Fibroblast of skin of scalp (primary cell): ENCODE measurements around the gene RTN4RL1.

Experiments
- DNase-seq: peaks from one replicate; pipeline ENCODE4 v3.0.0-alpha.2; 2013

RTN4RL1 gene

DNA sequence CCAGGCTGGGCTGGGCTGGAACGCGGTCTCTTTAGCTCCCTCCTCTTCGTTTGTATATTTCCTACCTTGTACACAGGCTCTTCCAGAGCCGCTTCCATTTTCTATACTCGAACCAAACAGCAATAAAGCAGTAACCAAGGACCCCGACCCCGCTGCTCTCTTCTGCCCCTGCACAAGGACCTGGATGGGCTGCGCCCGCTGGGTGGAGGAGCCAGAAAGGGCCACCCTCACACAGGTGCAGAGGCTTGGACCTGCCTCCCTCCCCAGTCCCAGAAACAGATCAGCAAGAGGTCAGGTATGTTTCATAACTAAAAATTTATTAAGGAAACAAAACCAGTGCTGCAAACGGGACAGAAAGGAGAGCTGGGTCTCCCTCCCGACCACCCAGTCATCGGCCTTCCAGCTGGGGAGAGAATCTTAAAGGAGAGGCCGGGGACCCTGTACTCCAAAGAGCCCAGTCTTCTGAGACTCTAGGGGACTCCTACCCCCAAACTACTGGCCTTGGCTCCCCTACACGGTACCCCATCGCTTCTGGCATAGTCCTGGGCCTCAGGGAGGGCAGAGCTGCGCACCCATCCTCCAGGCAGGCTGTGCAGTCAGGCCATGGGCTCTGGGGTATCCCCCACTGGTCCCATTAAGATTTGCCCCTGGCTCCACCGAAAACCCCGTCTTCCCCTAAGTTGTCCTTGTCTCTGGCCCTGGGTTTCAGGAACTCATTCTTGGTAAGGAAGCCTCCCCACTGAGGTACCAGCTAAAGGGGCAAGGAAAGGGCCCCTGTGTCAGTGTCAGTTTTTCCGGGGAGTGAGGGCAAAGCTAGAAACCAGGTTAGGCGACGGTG, 34.6 kb upstream of the RTN4RL1 start:
- no peak for DNase-seq

DNA sequence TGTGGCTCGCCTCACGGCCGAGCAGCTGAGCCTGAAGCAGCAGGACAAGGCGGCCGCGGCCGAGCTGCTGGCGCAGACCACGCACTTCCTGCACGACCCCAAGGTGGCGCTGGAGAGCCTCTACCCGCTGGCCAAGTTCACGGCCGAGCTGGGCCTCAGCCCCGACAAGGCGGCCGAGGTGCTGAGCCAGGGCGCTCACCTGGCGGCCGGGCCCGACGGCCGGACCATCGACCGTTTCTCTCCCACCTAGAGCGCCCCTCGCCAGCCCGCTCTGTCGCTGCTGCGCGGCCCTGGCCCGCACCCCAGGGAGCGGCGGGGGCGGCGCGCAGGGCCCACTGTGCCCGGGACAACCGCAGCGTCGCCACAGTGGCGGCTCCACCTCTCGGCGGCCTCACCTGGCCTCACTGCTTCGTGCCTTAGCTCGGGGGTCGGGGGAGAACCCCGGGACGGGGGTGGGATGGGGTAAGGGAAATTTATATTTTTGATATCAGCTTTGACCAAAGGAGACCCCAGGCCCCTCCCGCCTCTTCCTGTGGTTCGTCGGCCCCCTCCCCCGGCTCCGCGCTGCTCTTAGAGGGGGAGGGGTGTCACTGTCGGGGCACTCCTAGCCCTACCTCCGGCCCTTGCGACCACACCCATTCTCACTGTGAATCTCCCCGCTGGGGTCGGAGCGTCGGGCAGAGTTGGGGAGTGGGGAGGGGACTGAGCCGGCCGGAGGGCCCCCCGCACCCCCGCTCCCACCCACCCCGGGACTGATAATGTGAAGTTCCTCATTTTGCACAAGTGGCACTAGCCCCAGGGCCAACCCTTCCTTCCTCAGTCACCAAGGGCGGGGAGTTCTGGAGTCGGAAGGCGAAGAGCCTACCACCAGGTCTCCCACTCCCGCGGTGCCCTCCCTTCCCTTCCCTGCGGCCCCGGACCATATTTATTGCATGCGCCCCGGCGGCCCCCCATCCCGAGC, 33.7 kb upstream of the RTN4RL1 start:
- DNase-seq = peak; percentile 66

DNA sequence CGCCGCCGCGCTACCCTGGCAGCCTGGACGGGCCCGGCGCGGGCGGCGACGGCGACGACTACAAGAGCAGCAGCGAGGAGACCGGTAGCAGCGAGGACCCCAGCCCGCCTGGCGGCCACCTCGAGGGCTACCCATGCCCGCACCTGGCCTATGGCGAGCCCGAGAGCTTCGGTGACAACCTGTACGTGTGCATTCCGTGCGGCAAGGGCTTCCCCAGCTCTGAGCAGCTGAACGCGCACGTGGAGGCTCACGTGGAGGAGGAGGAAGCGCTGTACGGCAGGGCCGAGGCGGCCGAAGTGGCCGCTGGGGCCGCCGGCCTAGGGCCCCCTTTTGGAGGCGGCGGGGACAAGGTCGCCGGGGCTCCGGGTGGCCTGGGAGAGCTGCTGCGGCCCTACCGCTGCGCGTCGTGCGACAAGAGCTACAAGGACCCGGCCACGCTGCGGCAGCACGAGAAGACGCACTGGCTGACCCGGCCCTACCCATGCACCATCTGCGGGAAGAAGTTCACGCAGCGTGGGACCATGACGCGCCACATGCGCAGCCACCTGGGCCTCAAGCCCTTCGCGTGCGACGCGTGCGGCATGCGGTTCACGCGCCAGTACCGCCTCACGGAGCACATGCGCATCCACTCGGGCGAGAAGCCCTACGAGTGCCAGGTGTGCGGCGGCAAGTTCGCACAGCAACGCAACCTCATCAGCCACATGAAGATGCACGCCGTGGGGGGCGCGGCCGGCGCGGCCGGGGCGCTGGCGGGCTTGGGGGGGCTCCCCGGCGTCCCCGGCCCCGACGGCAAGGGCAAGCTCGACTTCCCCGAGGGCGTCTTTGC, 32.8 kb upstream of the RTN4RL1 start:
- no peak for DNase-seq

DNA sequence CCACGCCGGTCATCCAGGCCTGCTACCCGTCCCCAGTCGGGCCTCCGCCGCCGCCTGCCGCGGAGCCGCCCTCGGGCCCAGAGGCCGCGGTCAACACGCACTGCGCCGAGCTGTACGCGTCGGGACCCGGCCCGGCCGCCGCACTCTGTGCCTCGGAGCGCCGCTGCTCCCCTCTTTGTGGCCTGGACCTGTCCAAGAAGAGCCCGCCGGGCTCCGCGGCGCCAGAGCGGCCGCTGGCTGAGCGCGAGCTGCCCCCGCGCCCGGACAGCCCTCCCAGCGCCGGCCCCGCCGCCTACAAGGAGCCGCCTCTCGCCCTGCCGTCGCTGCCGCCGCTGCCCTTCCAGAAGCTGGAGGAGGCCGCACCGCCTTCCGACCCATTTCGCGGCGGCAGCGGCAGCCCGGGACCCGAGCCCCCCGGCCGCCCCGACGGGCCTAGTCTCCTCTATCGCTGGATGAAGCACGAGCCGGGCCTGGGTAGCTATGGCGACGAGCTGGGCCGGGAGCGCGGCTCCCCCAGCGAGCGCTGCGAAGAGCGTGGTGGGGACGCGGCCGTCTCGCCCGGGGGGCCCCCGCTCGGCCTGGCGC, 32.1 kb upstream of the RTN4RL1 start:
- DNase-seq = no peak

DNA sequence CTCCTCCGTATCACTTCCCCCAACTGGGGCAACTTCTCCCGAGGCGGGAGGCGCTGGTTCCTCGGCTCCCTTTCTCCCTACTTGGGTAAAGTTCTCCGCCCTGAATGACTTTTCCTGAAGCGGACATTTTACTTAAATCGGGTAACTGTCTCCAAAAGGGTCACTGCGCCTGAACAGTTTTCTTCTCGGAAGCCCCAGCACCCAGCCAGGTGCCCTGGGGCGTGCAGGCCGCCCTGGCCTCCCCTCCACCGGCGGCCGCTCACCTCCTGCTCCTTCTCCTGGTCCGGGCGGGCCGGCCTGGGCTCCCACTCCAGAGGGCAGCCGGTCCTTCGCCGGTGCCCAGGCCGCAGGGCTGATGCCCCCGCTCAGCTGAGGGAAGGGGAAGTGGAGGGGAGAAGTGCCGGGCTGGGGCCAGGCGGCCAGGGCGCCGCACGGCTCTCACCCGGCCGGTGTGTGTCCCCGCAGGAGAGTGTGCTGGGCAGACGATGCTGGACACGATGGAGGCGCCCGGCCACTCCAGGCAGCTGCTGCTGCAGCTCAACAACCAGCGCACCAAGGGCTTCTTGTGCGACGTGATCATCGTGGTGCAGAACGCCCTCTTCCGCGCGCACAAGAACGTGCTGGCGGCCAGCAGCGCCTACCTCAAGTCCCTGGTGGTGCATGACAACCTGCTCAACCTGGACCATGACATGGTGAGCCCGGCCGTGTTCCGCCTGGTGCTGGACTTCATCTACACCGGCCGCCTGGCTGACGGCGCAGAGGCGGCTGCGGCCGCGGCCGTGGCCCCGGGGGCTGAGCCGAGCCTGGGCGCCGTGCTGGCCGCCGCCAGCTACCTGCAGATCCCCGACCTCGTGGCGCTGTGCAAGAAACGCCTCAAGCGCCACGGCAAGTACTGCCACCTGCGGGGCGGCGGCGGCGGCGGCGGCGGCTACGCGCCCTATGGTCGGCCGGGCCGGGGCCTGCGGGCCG, 31.4 kb upstream of the RTN4RL1 start:
- peak; percentile 63 for DNase-seq

DNA sequence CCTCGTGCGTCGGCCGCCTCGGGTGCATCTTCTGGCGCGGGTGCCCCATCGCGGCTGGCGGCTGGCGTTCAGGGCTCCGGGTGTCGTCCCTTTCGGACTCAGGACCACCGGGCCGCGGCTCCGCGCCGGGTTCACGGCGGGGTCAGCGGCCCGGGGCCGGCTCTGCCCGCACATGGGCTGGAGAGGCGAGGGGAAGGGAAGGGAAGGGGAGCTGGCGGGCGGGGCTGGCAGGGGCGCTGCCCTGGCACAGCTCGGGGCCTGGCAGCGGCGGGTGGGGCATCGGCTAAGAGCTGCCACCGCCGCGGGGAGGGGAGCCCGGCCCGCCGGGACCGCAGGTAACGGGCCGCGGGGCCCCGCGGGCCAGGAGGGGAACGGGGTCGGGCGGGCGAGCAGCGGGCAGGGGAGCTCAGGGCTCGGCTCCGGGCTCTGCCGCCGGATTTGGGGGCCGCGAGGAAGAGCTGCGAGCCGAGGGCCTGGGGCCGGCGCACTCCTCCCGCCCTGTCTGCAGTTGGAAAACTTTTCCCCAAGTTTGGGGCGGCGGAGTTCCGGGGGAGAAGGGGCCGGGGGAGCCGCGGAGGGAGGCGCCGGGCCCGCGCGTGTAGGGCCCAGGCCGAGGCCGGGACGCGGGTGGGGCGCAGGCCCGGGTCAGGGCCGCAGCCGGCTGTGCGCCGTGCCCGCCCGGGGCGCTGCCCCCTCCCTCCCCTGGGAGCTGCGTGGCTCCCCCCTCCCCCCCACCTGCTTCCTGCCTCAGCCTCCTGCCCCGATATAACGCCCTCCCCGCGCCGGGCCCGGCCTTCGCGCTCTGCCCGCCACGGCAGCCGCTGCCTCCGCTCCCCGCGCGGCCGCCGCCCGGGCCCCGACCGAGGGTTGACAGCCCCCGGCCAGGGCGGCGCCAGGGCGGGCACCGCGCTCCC, 30.4 kb upstream of the RTN4RL1 start:
- DNase-seq = peak; percentile 63

DNA sequence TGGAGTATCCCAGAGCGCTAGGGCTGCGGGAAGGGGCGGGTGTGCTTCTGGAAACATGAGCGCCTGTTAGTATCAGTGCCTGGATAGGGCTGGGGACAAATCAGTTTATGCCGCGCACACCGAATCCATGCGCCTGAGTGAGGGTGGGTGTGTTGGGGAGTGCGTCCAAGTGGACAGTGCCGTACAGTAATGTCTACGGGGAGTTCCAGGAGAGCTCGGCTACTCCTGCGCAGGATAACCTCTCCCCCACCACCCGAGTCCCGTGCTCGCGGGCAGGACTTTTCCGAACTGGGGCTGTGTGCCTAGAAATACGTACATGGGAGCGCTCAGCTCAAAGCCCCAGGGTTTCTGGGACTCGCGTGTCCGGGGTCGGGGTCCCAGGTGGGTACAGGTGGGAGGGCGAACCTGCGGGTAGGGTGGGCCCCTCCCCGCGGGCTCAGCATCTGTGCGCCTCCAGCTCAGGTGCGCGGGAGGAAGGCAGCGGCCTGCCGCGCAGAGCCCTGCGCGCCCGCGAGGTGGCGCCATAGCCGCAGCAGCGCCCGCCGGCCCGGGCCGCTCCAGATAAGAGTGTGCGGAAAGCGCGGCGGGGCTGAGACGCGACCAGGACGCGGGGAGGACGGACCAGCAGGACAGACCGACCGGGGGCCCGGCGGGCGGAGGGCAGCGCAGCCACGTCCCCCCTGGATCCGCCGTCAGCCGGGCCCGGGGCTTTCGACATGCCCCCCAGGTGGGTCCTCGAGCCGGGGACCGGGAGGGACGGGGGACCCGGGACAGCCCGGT, 29.6 kb upstream of the RTN4RL1 start, which contains the start of gene HIC1:
TSS of gene HIC1 (plus strand) at position 592 of the 780 bp plus-strand sequence. CDS start 1,588 bp downstream, outside the sequence.
- DNase-seq = peak; percentile 83

DNA sequence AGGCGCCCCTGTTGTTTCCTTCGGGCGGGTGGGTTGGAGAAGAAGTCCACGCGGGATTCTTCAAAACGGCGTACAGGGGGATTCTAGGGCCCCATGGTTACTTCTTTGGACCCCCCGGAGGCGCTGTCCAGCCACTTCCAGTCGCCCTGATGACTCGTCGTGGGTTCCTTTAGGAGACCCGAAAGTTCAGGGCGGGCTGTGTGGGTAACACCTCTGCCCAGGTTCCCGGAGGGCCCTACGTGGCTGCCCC, 29.1 kb upstream of the RTN4RL1 start:
- DNase-seq = no peak

DNA sequence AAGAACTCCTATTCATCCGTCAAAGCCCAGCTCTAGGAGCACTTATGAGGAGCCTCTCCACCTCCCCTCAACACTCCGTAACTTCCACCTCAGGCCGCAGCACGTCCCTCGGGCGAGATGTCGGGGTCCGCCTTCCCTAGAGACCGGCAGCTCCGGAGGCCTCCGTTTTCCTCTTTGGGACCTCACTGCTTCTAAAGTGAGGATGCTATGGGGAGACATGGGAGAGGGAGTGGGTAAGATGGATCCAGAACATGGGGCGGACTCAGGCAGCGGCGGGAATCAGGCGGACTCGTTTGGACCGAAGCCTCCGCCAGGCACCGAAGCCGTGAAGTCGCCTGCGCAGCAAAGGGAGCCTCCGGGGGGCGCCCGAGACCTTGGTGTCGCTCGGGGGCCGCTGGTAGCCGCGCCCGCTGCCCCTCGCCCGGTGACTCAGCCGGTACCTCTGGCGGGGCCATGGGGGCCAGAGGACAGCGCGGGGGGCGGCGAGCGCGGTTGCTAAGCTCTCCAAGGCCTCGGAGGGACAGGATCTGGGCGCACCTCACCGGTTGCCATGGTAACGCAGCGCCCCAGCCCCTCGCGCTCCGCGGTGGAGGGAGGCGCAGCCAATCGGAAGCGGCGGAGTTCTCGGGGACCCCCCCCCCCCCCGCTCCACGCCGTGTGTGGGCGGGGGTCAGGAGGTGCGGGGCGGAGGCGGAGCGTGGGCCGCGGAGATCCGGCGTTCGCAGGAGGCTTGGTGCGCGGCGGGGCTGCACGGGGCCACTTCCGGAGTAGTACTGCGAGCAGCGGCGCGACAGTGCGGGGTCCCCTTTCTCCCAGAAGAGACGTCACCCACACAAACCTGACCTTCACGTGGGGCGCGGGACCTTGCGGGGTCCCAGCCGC, 28.5 kb upstream of the RTN4RL1 start:
- peak; percentile 77 for DNase-seq

DNA sequence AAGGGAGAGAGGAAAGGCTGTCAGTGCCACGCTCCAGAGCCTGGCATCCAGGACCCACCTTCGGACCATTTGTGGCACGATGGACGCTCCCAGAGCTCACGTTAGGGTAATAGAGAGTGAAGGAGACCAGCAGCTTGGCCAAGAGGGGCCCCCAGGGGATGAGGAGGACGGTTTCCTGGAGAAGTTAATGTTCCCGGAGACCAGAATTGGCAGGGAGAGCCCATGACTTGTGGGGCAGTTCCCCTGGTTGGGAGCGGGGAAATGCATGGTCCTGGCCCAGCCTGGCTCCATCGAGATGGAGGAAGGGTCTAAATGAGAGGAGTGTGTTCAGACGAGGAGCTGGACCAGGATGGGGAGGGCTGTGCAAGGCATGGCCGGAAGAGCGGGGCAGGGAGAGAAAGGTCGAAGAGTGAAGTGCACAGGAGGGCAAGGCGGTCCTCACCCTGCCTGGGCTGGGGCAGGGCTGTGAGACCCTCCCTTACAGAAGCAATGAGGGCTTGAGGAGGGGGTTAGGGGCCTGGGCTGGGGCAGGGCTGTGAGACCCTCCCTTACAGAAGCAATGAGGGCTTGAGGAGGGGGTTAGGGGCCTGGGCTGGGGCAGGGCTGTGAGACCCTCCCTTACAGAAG, 26.9 kb upstream of the RTN4RL1 start:
- no peak for DNase-seq

DNA sequence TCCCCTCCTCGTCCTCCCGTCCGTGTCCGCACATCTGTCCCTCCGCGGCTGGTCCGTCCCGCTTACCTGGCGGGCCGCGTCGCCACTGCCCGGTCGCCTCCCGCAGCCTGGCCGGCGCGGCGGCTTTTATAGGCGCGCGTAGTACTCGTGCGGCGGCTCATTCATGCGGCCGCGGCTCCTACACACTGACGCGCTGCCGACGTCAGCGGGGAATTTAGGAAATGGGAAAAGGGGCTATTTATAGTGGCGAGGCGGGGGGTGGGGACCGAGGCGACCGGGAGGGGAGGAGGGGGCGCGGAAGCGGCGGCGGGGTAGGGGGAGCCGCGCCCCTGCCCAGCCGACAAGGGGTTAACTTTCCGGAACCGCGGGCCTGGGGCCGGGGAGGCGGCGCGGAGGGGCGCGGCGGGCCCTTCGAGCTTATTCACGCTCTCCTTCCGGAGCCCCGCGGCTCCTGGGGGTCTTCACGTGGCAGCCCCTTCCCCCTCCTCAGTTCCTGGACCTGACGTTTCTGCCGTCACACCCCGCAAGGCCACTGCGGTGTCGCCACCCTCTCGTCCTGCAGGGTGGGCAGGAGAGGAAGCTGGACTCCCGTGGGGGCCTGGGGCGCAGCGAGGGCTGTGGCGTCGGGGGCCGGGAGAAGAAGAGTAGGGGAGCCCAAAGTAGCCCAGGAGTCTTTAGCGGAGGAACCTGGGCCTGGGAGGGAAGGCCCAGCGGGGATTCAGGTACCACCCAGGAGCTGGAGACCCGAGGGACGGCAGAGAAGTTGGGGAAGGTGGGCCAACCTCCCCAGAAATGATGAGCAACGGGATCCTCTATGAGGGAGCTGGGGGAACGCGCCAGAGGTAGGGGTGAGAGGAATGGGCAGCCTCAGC, 26.2 kb upstream of the RTN4RL1 start:
- peak; percentile 57 for DNase-seq

DNA sequence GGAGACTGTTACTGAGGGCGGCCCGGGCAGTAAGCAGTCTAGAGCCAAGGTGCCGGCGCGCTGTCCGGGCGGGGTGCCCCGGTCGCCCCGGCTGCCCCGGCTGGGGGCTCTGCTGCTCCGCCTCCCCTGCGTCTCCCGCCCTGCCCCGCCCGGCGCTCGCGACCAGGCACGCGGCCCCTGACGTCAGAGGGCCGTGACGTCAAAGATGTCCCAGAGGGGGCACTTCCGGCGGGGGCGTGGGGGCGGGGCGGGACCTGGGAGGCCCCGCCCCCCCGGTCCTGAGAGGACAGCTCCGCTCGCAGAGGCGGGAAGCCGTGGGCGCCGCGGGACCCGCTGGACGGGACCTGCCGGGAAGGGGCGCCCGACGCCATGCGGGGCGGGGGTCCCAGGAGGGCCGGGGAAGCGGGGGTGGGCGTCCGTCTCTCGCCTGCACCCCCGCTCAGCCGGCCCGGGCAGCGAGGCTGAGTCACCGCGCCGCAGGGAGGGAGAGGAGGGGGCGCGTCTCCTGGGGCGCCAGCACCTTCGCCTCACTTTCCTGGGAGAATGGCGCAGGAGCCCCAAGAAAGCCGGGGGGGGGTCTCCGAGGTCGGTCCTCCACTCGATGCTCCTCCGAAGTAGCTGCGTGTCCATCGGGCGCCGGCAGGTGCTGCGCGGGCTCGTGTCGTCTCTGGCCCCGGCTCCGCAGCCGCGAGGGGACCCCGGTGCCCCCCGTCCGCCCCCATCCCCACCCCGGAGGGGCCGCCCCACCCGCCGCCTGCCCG, 25.3 kb upstream of the RTN4RL1 start:
- DNase-seq = peak; percentile 82

DNA sequence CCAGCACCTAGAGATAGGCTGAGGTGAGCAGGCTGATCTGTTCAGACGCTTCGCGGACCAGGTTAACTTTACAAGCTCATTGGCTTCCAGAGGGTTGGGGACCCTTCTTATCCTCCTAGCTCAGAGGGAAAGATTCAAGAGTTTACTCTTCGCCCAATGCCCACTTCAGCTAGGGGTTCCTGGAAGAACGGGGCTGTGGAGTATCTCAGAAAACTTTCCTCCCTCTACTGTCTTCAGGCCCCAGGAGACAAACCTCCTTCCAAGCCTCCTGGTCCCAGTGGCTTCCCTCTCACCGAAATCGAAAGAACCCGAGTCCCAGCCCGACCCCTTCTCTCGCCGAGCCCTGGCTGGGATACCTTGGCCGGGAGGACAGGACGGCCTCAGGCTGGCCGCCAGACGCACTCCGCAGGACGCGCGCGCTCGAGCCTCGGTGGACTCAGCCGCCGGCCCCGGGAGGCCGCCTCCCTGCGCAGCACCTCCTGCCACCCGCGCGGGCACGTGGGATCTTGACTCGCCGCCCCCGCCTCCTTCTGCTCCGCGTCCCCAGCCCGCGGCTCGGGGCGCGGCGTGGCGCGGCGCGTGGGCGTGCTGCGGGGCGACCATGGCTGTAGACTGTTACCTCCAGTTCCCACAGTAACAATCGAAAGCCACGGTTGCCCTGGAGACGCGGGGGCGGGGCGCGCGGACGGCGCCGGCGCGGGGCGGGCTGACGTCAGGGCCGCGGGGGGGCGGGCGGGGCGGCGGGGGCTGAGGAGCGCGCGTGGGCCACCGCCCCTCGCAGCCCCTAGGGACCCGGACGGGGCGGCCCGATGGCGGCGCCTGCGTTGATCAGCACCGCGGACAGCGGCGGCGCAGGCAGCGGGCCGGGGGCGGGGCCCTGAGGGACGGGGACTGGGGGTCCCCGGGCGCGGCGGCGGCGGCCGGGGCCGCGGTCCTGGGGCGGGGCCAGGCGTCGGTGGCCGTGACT, 24.5 kb upstream of the RTN4RL1 start:
- peak; percentile 89 for DNase-seq

DNA sequence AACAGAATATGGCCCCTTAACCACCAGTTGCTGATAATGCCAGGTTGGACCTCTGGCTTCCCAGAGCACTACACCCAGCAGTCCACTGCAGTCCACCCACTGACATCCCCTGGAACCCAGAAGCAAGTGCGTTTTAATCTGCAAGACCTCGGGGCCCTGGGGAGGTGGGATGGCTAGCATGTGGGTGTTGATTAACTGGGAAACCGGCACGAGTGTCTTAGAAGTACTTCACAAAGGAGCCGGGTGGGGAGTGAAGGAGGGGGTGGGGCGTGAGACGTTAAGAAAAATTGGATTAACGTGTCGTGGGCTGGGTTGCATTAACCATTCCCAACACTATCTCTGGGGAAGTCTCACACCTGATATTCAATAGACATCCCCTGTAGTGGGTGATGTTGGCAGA, 23.7 kb upstream of the RTN4RL1 start:
- DNase-seq = no peak

DNA sequence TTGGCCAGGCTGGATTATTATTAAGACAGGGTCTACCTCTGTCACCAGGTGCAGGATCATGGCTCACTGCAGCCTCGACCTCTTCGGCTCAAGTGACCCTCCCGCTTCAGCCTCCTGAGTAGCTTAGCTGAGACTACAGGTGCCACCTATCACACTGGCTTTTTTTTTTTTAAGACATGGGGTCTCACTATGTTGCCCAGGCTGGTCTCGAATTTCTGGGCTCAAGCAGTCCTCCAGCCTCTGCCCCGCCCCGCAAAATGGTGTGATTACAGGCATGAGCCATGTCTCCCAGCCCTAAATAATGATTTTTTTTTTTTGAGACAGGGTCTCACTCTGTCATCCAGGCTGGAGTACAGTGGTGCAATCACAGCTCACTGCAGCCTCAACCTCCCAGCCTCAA, 22.5 kb upstream of the RTN4RL1 start:
- DNase-seq = no peak
